Stimulated activated CD4-positive, alpha-beta T cell treated with anti-CD3 and anti-CD28 coated beads, Interleukin-4, amount 100 ng/mL, for 4 hours (primary cell): Measurements from ENCODE around the gene CARHSP1.
"Not testable (repeated sequence)": the region's sequence is repeated elsewhere in the genome, so short reads cannot be mapped to it uniquely, and the experiment has no call there.

ENCODE experiments used
- DNase-seq, 2 experiments: peaks; one replicate each; pipeline ENCODE4 v3.0.0-alpha.2; 2020

CARHSP1 gene

DNA sequence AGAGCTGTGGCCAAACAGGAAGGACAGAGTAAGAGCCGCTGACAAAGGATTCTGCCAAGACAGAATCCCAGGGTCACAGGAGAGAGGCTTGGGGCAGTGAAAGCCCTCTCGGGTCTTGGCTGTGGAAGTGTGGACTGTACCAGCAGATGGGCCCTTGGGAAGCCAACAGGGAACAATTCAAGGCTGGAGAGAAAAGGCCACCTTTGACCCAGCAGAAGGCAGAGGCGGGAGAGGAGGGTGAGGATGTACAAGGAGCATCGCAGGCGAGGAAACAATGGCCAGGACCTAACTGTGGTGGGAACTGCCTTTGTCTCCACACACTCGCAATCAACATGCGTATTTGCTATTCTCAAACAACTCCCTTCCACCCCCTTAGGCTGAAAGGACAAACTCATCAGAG, 15.7 kb downstream of the CARHSP1 start:
- no peak for DNase-seq

DNA sequence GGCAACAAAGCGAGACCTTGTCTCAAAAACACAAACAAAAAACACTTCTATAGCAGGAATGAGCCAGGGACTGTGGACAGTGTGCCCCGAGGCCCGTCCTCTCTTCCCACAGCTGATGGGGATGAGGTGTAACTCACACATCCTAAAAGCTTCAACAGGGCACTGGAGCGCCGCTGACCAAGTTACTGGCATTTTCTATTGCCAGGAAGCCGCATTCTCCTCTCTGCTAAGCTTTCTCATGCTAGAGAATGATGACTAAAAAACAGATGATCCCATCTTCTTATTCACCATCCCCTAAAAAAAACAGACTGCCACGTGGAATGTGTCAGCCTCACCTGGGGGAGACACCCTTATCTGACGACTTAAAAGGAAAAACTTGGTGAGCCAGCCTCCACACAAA, 16.3 kb downstream of the CARHSP1 start:
- no peak for DNase-seq

DNA sequence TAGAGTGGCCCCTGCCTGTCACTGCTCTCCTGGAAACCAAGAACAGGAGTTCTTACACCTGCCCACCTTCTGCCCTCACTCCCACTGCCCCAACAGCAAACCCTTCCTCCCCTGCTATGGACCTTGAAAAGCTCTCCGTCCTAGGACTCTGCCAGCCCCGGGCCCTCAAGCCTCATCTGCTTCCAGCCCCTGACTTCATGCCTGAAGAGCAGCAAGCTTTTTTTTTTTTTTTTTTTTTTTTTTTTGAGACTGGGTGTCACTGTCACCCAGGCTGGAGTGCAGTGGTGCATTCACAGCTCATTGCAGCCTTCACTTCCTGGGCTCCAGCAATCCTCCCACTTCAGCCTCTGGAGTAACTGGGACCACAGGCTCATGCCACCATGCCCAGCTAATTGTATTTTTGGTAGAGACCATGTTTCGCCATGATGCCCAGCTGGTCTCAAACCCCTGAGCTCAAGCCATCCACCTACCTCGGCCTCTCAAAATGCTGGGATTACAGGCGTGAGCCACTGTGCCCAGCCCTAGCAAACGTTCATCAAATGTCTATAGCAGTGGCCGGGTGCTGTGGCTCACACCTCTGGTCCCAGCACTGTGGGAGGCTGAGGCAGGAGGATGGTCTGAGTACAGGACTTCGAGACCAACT, 16.9 kb downstream of the CARHSP1 start:
- no peak for DNase-seq

DNA sequence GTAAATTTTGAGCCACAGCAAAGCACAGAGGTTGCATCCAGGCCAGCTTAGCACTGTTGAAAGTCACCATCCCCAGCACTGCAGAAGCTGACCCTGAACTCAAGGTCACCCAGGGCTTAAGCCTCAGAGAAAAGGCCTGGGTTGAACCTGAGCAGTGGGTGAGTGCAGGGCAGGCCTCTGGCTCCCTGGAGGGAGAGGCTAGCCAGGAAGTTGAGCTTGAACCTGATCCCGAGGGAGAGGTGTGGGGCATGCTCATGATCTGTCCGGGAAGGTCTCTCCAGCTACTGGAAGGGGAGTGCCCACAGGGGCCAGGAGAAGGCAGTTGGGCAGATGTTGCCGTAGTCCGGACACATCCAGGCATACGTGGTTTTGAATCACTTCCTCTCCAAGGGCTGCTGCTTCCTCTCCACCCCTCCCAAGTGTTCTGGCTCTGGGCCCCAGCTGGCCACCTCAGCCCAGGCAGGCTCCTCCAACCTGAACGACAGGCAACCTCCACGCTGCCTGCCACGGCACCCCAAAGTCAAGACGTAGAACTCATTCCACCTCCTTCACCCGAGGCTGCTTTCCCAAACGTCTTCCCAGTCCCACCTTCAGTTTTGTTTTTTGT, 18.4 kb downstream of the CARHSP1 start:
- DNase-seq: no peak

DNA sequence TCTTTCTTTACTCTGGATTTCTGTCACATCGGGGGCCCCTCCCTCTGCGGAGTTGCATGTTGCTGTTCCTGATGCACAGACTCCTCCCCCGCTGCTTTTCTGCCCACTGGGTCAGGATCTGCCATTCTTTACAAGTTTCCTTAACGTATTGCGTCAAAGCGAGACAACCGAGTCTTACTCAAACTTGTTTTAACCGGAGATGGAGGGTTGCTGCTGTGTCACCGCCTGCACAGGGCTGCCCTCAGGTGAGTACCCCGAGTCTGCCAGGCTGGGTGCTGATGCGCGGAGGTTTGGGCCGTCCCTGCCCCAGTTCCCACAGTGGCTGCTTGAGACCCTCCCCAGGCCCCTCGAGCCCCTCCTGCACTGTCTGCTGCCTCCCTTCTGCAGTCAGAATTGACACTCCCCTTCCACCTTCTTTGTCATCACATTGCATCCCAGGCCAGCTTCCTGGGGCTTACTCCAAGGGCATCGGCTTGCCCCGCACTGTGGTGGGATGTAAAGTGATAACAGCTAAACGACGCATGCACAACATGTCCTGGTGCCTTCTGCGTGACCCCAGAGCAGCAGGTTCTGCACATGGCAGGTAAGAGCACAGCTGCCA, 19.3 kb downstream of the CARHSP1 start:
- DNase-seq: no peak

DNA sequence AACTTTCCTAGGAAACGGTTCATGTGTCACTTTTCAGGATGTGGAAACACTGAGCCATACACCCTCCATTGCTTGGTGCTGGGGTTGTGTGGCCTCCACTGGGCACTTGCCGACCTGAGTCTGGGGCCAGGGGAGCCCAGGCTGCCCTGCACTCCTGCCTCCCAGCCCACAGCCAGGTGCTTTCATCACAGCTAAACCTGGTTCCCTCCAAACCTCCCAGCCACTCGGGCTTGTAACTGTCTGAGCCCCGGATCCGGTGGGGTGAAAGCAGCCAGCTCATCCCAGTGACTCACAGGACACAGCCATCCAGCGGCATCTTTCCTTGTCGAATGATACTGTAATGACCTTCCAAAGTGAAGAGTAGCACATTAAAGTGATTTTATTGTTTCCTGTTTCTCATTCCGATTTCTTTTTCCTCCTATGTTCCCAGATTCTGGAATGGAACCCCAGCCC, 19.8 kb downstream of the CARHSP1 start:
- no peak for DNase-seq

DNA sequence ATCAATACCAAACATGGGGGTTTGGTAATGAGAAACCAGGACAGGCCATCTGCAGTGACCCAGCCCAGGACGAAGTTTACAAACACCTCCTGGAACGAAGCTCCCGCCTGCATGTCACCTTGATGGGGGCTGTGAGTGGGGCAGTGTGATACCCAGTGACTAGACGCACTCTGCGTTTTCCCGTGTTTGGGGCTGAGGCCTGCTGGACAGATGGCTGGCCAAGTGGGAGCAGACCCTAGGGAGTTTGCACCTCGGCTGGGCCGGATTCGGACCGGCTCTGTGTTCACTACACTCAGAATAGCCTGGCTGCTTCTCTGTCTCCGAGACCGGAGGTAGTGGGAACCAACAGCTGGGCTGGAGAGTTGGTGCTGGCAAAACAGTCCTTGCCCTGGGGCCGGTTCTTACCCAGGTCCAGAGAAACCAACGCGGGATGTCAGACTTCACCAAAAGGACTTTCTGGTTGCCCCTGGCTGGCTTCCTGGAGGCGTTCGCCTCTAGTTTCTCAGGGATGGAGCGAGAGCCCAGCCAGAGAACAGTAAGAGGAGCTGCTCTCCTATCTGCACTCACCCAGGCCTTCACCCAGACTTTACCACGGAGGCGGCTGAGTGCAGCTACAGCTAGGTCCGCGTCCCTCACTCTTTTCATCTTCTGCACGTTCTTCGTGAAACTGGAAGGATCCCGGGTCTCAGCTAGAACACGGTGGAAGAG, 20.4 kb downstream of the CARHSP1 start:
- no peak for DNase-seq

DNA sequence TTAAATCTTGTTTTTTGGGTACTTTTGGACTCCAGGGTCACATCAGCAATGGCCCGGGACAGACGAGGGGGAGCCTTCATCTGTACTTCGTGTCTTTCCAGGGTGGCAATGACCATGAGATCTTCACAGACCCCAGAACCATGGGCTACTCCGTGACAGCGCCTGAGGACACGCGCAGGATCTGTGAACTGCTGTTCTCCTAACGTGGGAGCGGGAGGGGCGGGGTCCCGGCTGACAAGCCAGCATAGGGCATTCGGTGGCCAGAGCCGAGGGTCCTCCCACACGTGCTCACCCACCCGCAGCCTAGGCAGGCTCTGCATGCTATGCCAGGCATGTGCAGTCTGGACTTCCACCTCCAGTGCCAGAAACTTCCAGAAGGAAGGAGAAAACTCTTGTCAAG, 21.2 kb downstream of the CARHSP1 start:
- DNase-seq: no peak

DNA sequence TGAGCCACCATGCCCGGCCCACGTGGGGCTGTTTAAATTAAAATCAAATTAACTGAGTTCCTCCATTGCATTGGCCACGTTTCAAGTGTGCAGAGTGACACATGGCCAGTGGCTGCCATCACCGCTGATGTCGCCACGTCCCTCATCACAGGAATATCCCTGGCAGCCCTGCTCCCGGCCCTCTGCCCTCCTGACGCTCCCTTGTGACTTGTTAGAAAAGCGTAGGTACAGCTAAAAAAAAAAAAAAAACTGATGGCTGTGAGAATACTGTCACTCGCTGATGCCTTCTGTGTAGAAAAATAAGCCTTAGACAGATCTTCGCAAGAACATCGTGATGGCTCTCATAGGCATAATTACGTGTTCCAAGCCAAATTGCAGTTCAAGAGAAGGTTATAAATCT, 21.7 kb downstream of the CARHSP1 start:
- DNase-seq: no peak

DNA sequence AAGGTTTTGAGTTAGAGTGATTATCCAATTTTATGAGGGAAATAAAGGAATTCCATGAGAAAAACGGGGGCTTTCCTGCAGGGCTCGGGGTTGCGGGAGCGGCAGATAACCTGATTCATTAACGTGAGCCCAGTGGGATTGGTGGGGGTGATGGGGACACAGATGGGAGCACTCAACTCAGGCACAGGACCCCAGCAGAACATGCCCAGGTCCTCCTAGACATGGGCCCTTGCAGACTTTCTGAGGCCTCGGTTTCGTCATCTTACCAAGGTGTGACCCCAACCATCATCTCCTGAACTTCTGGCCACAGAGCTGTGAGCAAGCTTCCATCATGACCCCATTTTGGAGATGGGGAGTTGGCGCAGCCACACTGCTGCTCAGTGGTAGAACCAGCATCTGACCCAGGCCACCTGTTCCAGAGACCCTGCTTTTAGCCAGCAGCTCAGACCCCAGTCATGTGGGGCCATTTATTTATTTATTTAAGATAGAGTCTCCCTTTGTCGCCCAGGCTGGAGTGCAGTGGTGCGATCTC, 22.3 kb downstream of the CARHSP1 start:
- no peak for DNase-seq

DNA sequence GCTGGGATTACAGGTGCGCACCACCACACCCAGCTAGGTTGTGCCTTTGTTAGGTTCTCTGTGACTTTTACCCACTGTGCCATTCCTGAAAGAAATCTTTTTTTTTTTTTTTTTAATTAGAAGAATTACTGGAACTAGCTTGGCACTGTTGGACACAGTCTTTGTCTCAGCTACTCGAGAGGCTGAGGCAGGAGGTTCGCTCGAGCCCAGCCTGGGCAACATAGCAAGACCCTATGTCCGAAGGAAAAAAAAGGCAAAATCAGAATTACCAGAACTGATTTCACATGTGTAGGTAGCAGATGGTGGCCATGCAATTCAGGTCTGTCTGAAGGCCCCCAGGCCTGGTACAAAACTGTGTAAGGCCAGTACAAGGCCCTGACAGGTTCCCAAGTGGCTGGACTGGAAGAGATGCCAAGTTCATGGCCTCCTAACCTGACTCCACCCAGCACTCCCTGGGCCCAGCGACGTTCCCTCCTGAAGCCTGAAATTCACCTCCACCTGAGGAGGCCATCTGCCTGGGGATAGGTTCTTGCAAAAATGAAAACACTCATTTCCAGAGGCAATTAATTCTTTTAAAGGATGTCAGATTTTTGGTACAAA, 23.0 kb downstream of the CARHSP1 start:
- no peak for DNase-seq

DNA sequence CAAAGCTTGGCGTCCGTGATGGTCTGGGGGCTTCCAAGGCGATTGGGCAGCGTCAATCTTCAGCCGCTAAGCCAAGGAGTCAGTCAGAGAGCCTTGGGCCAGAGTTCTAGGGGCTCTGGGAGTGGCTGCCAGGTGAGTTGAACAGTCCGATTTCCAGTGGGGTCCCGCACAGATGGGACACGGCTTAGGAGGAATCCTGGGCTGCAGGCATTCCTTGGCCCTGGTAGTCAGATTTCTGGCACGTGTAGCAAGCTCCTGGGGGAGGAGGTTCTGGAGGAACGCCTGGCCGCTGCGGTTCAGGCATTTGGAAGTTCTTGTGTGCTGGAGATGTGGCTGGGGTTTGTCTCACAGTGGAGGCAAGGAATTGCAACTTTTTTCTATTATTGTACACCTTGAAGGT, 25.5 kb downstream of the CARHSP1 start:
- not testable (repeated sequence) for DNase-seq

DNA sequence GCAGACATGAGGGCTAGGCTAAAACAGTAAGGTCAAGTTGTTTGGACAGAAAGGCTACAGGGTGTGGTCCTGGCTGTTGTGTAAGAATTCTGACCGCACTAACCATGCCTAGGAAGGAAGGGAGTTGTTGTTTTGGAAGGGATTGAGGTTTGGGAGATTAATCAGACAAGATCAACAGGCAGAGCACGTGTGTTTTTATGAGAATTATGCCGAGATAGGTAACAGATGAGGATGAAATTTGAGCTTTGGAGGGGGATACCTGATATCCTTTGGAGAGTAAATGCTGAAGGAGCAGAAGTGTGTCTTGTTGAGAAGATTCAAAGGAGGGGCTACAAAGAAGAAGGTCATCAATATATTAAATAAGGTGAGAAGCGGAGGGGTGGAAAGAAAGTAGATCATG, 26.8 kb downstream of the CARHSP1 start:
- not testable (repeated sequence) for DNase-seq

DNA sequence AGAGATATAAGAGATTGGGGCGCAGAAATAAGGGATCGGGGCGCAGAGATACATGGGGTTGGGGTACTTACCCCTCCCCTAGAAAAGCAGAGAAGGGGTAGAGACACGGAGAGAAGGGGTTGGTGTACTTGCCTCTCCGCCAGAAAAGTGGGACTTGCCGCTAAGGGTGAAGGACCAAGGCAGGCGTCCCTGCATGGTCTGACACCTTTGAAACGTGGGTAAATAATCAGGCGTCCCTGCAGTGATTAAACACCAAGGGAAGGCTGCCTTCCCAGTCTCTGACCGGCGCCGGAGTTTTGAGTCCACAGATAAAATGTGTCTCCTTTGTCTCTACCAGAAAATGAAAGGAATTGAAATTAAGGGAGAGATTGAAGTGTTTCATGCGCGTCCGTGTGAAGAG, 31.2 kb downstream of the CARHSP1 start:
- DNase-seq: not testable (repeated sequence)

DNA sequence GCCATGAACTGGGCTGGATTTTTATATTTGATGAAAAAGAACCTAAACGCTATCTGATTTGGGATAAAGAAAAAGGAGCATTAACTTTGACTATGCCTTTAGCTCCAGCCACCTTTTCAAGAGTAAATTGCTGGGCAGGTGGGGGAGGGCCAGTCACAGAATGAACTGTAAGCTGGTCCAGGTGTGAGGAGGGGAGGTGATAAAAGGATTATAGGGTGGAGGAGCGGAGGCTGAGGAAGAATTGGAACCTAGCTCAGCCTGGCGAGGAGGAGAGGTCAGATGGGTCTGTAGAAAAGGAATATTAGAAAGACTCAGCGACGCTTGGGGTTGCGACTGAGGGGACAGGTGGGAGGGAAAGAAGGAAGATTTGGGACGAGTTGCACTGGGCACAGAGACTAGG, 32.0 kb downstream of the CARHSP1 start:
- not testable (repeated sequence) for DNase-seq

DNA sequence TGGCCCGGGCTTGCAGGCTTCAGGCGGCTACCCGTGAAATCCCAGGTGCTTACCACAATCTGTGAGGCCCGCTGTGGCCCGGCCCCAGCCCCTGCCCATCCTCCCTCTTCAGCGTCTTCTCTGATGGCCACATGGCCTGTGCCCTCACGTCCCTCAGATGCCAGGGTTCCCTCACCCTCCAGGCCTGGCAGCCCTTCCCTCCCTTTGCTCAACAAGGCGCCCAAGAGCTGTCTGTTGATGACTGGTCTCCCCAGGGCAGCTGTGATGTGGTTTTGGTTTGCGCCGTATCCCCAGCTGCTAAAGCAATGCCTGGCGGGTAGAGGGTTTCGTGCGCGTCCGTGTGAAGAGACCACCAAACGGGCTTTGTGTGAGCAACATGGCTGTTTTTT, 36.1 kb downstream of the CARHSP1 start:
- DNase-seq: no peak

DNA sequence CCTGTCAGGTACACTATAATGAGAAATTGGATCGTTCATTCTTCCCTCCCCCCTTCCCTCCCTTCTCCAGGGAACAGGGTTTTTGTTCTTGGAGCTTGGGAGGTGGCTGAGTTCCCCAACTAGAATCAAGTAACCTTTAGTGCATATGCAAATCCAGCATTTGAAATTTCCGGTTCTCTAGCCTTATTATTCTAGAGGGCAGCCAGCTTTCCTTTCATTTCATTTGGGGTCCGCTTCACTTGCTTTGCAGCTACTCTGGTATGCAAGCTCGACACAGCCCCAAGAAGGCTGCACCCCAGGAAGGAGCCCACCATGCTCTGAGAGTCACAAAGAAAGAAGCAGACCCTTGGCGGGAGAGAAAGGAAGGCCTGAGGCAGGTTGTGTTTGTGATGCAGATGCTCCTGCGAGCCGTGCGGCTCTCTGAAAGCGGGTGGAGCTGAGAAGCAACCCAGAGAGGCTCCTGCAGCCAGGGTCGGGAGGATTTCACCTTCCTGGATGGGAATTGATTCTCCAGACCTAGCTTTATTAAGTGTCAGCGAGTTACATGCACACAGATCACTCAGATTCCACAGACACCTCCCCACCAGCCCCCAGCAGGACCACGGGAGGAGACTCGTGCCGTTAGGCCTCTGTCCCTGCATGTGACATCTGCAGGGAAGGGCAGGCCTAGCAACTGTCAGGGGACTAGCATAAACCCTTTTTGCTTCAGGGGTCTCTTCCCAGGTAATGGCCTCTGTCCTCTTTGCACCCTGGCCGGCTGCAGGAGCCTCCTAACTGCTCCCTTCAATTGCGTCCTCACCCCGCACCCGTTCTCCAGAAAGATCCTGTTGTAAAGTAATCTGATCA, 36.7 kb downstream of the CARHSP1 start:
- no peak for DNase-seq

DNA sequence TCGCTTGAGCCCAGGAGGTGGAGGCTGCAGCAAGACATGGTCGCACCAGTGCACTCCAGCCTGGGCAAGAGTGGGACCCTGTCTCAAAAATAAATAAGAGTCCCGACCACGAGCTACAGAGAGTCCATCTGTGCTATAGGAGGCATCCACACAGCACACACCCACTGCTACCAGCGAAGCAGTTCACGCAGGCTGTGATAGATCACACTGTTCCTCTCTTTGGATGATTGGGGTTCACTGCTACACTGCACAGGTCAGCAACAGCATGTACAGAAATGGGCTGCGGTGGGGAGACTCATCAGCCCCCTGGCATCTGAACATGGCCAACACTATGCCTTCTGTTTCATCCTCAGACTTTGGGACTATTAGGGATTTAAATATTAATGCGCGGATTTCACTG, 37.4 kb downstream of the CARHSP1 start:
- no peak for DNase-seq

DNA sequence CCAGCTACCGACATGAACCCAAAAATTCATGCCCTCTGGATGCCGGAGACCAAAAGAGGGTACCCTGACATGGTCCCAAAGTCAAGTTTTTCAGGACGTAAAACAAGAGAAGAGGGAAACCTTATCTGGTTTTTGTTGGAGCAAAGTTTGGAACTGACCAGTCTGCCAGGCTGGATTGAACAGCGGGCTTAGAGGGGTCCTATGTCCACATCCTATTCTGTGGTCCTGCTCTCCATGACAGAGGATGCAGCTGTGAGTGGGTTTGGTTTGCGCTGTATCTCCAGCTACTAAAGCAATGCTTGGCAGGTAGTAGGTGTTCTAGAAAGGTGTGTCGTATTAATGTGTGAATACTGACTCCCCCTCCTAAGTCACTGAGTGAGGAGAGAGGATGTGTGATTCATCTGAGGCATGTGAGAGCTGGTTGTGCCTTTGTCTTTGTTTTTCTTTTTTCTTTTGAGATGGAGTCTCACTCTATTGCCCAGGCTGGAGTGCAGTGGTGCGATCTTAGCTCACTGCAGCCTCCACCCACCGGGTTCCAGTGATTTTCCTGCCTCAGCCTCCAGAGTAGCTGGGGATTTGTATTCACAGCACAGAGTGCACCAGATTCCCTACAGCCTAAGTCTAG, 40.2 kb downstream of the CARHSP1 start:
- DNase-seq: no peak

DNA sequence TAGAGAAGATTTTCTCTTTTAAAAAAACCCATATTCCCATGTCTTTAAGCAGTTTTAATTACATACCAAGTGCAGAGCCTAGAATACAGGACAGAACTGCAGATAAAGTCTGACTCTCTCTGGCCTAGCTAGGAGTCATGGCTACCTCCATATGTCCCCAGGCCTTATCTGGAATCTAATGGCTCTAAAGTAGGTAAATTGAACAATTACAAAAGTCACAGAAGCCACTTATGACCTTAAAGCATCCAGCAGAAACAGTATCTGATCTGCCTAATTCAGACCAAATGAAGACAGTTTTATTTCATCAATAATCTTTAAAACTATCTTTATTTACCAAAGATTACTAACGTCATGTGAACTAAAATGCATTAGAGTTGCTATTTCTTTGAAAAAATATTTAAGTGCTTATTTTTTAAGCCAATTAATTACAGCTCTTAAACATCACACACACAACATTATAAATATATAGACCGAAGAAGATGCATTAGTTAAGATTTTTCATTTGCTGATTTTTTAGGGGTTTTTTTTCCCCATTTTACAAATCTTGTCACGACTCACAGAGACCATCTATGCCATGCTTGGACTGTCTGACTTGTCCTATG, 42.4 kb downstream of the CARHSP1 start:
- no peak for DNase-seq

DNA sequence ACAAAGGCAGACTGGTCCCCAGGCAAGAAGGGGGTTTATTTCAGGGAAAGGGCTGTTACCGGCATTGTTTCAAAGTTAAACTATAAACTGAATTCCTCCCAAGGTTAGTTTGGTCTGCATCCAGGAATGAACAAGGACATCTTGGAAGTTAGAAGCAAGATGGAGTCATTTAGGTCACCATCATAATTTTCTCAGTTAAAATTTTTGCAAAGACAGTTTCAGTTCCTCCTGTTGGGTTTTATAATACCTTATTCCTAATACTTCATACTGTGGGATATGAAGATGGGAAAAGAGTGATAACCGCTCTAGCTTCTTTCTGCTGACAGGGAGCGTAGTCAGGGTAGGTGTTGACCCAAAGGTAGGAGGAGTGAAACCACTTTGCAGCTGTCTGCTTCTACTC, 46.4 kb downstream of the CARHSP1 start:
- no peak for DNase-seq
